ENCODE data around the gene AMFR. TPM values are rescaled to one million over a fixed set of nuclear protein-coding genes. Genes with fewer than 3 reads are reported as not detected.

Gene AMFR
- total RNA-seq, 2 experiments from 2014 or later: 35.9 to 41.6 TPM

GRCh38 chr16:56354016-56354415, 71.3 kb downstream of the AMFR start:
- TF ChIP-seq CTCF (IDR thresholded peaks at IDR 0.05): no peak
- ChIA-PET CTCF (interaction anchor here (0.6 kb wide), 1 partner anchor 459 kb away, joined by 3 read pairs; no protein-coding TSS in a partner anchor), POLR2A (interaction anchor here (1.4 kb wide), 1 partner anchor 12 kb away, joined by 3 read pairs; no protein-coding TSS in a partner anchor)
- no peaks in the 10 kb centered on the region for H3K27me3 Mint-ChIP-seq
- H3K36me3 Mint-ChIP-seq (ENCODE audit: low read depth): no peaks in the 10 kb centered on the region
- H3K27ac Mint-ChIP-seq: no peak overlapping the region
- peaks cover 28% of the 10 kb centered on the region for H3K4me1 Mint-ChIP-seq (ENCODE audit: low read depth)
- H3K4me3 Mint-ChIP-seq: no peak overlapping the region
- intact Hi-C loops (cut with micrococcal nuclease): no loop called here
- DNase-seq (no peak), ATAC-seq (no peak)
- H3K9me3 Mint-ChIP-seq: no peaks in the 10 kb centered on the region

GRCh38 chr16:56353054-56353921, 72.1 kb downstream of the AMFR start:
- TF ChIP-seq CTCF (IDR thresholded peaks at IDR 0.05): no peak
- Mint-ChIP-seq H3K27me3 (no peaks in the 10 kb centered on the region), H3K36me3 (ENCODE audit: low read depth) (no peaks in the 10 kb centered on the region), H3K4me1 (ENCODE audit: low read depth) (peaks cover 25% of the 10 kb centered on the region), H3K9me3 (no peaks in the 10 kb centered on the region), H3K27ac (no peak overlapping the region), H3K4me3 (no peak overlapping the region)
- intact Hi-C loops (cut with micrococcal nuclease): no loop called here
- ChIA-PET CTCF (interaction anchor here (0.6 kb wide), 1 partner anchor 459 kb away, joined by 3 read pairs; no protein-coding TSS in a partner anchor), POLR2A (no interaction called here)
- DNase-seq (no peak), ATAC-seq (no peak)

GRCh38 chr16:56352351-56353053, 72.8 kb downstream of the AMFR start:
- ChIA-PET POLR2A (no interaction called here), CTCF (no interaction called here)
- intact Hi-C loops (cut with micrococcal nuclease): no loop called here
- ATAC-seq: no peak
- no peak for DNase-seq
- Mint-ChIP-seq H3K4me1 (ENCODE audit: low read depth) (peaks cover 18% of the 10 kb centered on the region), H3K36me3 (ENCODE audit: low read depth) (no peaks in the 10 kb centered on the region), H3K27me3 (no peaks in the 10 kb centered on the region), H3K4me3 (no peak overlapping the region), H3K9me3 (no peaks in the 10 kb centered on the region), H3K27ac (no peak overlapping the region)
- TF ChIP-seq CTCF (IDR thresholded peaks at IDR 0.05): no peak

- POLR2A ChIA-PET: no interaction called here
- CTCF ChIA-PET: no interaction called here
- Mint-ChIP-seq H3K27ac (no peak overlapping the region), H3K4me1 (ENCODE audit: low read depth) (peaks cover 8% of the 10 kb centered on the region), H3K36me3 (ENCODE audit: low read depth) (no peaks in the 10 kb centered on the region), H3K4me3 (no peak overlapping the region), H3K27me3 (no peaks in the 10 kb centered on the region), H3K9me3 (no peaks in the 10 kb centered on the region)
- no peak for TF ChIP-seq CTCF (IDR thresholded peaks at IDR 0.05)
- no peak for DNase-seq
- intact Hi-C loops (cut with micrococcal nuclease): no loop called here
- no peak for ATAC-seq
These were observed 73.9 kb downstream of the AMFR start for GRCh38 chr16:56351481-56351880.

Measured in activated CD8-positive, alpha-beta T cell treated with anti-CD3 and anti-CD28 coated beads for 36 hours (primary cell).